ENCODE measurements around the gene TBC1D22A. TPM values are rescaled to one million over a fixed set of nuclear protein-coding genes. Genes with fewer than 3 reads are reported as not detected.
A peak's percentile ranks its signal among the peaks of the same experiment; 100 is the strongest.

The TBC1D22A gene
- total RNA-seq, 3 donors from 2014 or later: 35.6 to 51.9 (median 41.8) TPM

GRCh38 chr22:47191671-47192650 lies 429.5 kb downstream of the TBC1D22A start:
- no peak for TF ChIP-seq CTCF (IDR thresholded peaks at IDR 0.05)
- Histone ChIP-seq H3K4me1 (ENCODE audit: low read depth) (peaks cover 6% of the 10 kb centered on the region), H3K9me3 (no peaks in the 10 kb centered on the region), H3K36me3 (ENCODE audit: low read depth) (no peaks in the 10 kb centered on the region), H3K4me3 (no peak overlapping the region)
- DNase-seq (peak in 2 of 3 donors; percentile 36 to 62), ATAC-seq (peak; percentile 66)
- intact Hi-C loops (cut with DNase I, micrococcal nuclease): no loop called here

GRCh38 chr22:47192651-47193437 lies 430.4 kb downstream of the TBC1D22A start:
- TF ChIP-seq CTCF (IDR thresholded peaks at IDR 0.05): no peak
- peak; percentile 95 for ATAC-seq
- intact Hi-C loops (cut with DNase I, micrococcal nuclease): no loop called here
- Histone ChIP-seq H3K9me3 (no peaks in the 10 kb centered on the region), H3K4me1 (ENCODE audit: low read depth) (peaks cover 6% of the 10 kb centered on the region), H3K4me3 (no peak overlapping the region), H3K36me3 (ENCODE audit: low read depth) (no peaks in the 10 kb centered on the region)
- peak; percentile 86 to 90 (median 90) for DNase-seq

GRCh38 chr22:47193606-47194329 lies 431.3 kb downstream of the TBC1D22A start:
- DNase-seq (peak in 2 of 3 donors; percentile 3 to 30), ATAC-seq (no peak)

GRCh38 chr22:47194476-47195155 lies 432.2 kb downstream of the TBC1D22A start:
- TF ChIP-seq CTCF (IDR thresholded peaks at IDR 0.05): no peak
- intact Hi-C loops (cut with DNase I, micrococcal nuclease): no loop called here
- Histone ChIP-seq H3K4me1 (ENCODE audit: low read depth) (peaks cover 6% of the 10 kb centered on the region), H3K36me3 (ENCODE audit: low read depth) (no peaks in the 10 kb centered on the region), H3K4me3 (no peak overlapping the region), H3K9me3 (no peaks in the 10 kb centered on the region)
- ATAC-seq (no peak), DNase-seq (no peak)

More at GRCh38 chr22:47193606-47194329, 431.3 kb downstream of the TBC1D22A start:
- no peak for TF ChIP-seq CTCF (IDR thresholded peaks at IDR 0.05)
- Histone ChIP-seq H3K4me1 (ENCODE audit: low read depth) (peaks cover 6% of the 10 kb centered on the region), H3K9me3 (no peaks in the 10 kb centered on the region), H3K36me3 (ENCODE audit: low read depth) (no peaks in the 10 kb centered on the region), H3K4me3 (no peak overlapping the region)
- intact Hi-C loops (cut with DNase I, micrococcal nuclease): no loop called here

GRCh38 chr22:47195156-47195483 lies 432.7 kb downstream of the TBC1D22A start:
- no peak for TF ChIP-seq CTCF (IDR thresholded peaks at IDR 0.05)
- ATAC-seq (no peak), DNase-seq (no peak)
- H3K36me3 ChIP-seq (ENCODE audit: low read depth): no peaks in the 10 kb centered on the region
- H3K4me3 ChIP-seq: no peak overlapping the region
- no peaks in the 10 kb centered on the region for H3K9me3 ChIP-seq
- intact Hi-C loops (cut with DNase I, micrococcal nuclease): no loop called here
- peaks cover 6% of the 10 kb centered on the region for H3K4me1 ChIP-seq (ENCODE audit: low read depth)
